Left ventricle myocardium inferior (tissue), 1 donor: ENCODE data around the gene SLC16A10. TPM values are rescaled to one million over a fixed set of nuclear protein-coding genes. Genes with fewer than 3 reads are reported as not detected.
A peak's percentile ranks its signal among the peaks of the same experiment; 100 is the strongest.

ENCODE experiments used
- DNase-seq: peaks from one replicate; pipeline ENCODE4 v3.0.0-alpha.2; 2020
- H3K27ac ChIP-seq: fragments of 200-600 bp; replicated peaks from 2 replicates; pipeline ENCODE4 v1.8.0; 2021
- H3K27me3 ChIP-seq: fragments of 200-600 bp; 2 replicates; pipeline ENCODE4 v1.8.0; 2021; ENCODE audit warnings: low read depth
- H3K36me3 ChIP-seq: fragments of 200-600 bp; 2 replicates; pipeline ENCODE4 v1.8.0; 2021
- H3K4me1 ChIP-seq: fragments of 200-600 bp; 2 replicates; pipeline ENCODE4 v1.8.0; 2021
- H3K4me3 ChIP-seq: fragments of 200-600 bp; 2 replicates; pipeline ENCODE4 v1.8.0; 2021; ENCODE audit warnings: mild to moderate bottlenecking, moderate library complexity
- H3K9me3 ChIP-seq: fragments of 200-600 bp; replicated peaks from 2 replicates; pipeline ENCODE4 v1.8.0; 2021
- CTCF ChIP-seq: fragments of 200-600 bp; IDR thresholded peaks from 2 replicates; pipeline ENCODE4 v1.8.0; 2021; ENCODE audit warnings: antibody characterized with exemption, mild to moderate bottlenecking, borderline replicate concordance
- intact Hi-C: fragments of 100-400 bp; cut with micrococcal nuclease; formaldehyde crosslinking; loops from one replicate; pipeline ENCODE4 v1.11.0; 2022
- total RNA-seq: library from RNA; stranded (reverse); fragmentation: NEBNext Ultra II Directional; extraction: Animal tissue kit (Norgen Biotek cat#: 25700); gene quantifications from one replicate; pipeline ENCODE4 v1.2.1, GENCODE V29; 2021
- donor health status: DM: no; HTN: yes; CAD: no; lungs with severe emphysema.

Gene SLC16A10
- total RNA-seq, 1 donor from 2014 or later: 4.5 TPM

- intact Hi-C loops: no loop called here
- Histone ChIP-seq H3K36me3 (no peaks in the 10 kb centered on the region), H3K4me3 (no peak overlapping the region), H3K4me1 (peaks cover 33% of the 10 kb centered on the region), H3K9me3 (no peaks in the 10 kb centered on the region), H3K27ac (peak overlapping the region; percentile 77), H3K27me3 (no peaks in the 10 kb centered on the region)
- DNase-seq: no peak
- TF ChIP-seq CTCF: no peak
Measured at GRCh38 chr6:111114087-111114443, 26.8 kb downstream of the SLC16A10 start.

- no peak for TF ChIP-seq CTCF
- H3K4me3 ChIP-seq: no peak overlapping the region
- DNase-seq: no peak
- peak overlapping the region; percentile 77 for H3K27ac ChIP-seq
- intact Hi-C loops: no loop called here
- H3K9me3 ChIP-seq: no peaks in the 10 kb centered on the region
- H3K36me3 ChIP-seq: no peaks in the 10 kb centered on the region
- H3K27me3 ChIP-seq: no peaks in the 10 kb centered on the region
- peaks cover 37% of the 10 kb centered on the region for H3K4me1 ChIP-seq
Measured at GRCh38 chr6:111114482-111114881, 27.2 kb downstream of the SLC16A10 start.

DNA sequence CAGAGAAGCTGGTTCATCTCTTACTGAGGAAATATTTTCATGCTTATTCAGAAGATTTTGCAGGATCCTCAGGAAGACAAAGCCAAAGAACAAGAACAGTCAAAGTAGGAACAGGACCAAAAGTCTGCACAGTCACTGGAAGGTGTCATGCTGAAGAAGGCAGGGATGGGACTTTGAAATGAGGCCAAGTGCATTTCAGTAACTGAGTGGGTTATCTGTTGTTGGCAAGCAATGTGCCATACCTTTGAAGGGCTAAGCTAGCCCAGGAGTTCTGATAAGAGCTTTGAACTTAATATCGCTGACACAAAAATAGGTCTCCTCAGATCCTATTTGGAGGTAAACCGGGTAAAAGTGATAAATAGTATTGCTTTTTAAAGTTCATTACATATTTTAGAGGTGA is 31.5 kb downstream of the SLC16A10 start:
- H3K27me3 ChIP-seq: no peaks in the 10 kb centered on the region
- H3K27ac ChIP-seq: peak overlapping the region; percentile 23
- peaks cover 30% of the 10 kb centered on the region for H3K4me1 ChIP-seq
- intact Hi-C loops: no loop called here
- H3K36me3 ChIP-seq: no peaks in the 10 kb centered on the region
- H3K9me3 ChIP-seq: no peaks in the 10 kb centered on the region
- no peak overlapping the region for H3K4me3 ChIP-seq
- no peak for DNase-seq
- TF ChIP-seq CTCF: no peak

GRCh38 chr6:111119571-111120329 is 32.4 kb downstream of the SLC16A10 start:
- Histone ChIP-seq H3K27ac (no peak overlapping the region), H3K9me3 (no peaks in the 10 kb centered on the region), H3K27me3 (no peaks in the 10 kb centered on the region), H3K36me3 (no peaks in the 10 kb centered on the region), H3K4me3 (no peak overlapping the region), H3K4me1 (peaks cover 21% of the 10 kb centered on the region)
- intact Hi-C loops: no loop called here
- no peak for DNase-seq
- TF ChIP-seq CTCF: no peak

DNA sequence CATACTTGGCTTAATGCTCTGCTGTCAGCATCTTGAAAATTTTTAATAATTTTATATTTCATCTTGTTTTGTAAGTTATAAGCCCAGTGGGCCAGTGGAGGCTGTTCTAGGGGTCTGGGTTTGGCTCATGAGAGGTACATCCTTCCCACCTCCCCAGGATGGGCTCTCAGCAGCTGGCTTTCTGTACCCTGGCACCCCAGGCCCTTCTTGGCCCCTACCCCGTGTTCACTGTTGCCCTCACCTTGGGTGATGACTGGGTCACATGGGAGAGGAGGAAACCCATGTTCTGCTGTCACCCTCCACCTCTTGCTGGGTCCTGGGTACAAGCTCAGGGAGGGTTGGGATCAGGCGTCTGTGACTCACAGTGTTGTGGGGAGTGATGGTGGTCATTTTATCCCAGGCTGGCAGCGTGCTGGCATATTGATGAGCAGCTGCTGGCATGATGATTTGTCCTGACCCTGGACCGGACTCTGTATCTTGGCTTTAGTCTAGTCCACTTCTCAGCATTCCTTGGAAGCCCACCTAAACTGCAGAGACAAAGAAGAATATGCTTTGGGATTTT is 34.6 kb downstream of the SLC16A10 start:
- no peak overlapping the region for H3K27ac ChIP-seq
- DNase-seq: no peak
- H3K4me3 ChIP-seq: no peak overlapping the region
- intact Hi-C loops: no loop called here
- no peaks in the 10 kb centered on the region for H3K27me3 ChIP-seq
- peaks cover 10% of the 10 kb centered on the region for H3K4me1 ChIP-seq
- no peaks in the 10 kb centered on the region for H3K36me3 ChIP-seq
- TF ChIP-seq CTCF: no peak
- no peaks in the 10 kb centered on the region for H3K9me3 ChIP-seq
